GM12878 (cell line): ENCODE measurements around the gene LRFN2. TPM values are rescaled to one million over a fixed set of nuclear protein-coding genes. Genes with fewer than 3 reads are reported as not detected.

Experiments used
- ATAC-seq: fragments of 200-7000 bp; cut with Tn5 transposase; 3 replicates; pipeline ENCODE4 v1.9.1; 2020; ENCODE audit warnings: mild to moderate bottlenecking, moderate library complexity
- BruUV-seq: library from RNA; stranded (reverse); fragments of 400-500 nt; replicated peaks from 2 replicates; lab custom pipeline; 2021; lab: Mats Ljungman, UMichigan
- CTCF ChIA-PET: fragments of 300-600 bp; sonication (Branson Sonifier 250); formaldehyde crosslinking; extraction: SDS; loops from one replicate; lab custom pipeline; 2021; ENCODE audit warnings: inconsistent platforms; lab: Yijun Ruan, JAX
- POLR2A ChIA-PET: fragments of 350-600 bp; formaldehyde crosslinking; extraction: SDS; loops from one replicate; lab custom pipeline; 2021; ENCODE audit warnings: inconsistent platforms; lab: Charles Lee
- RAD21 ChIA-PET: fragments of 300-600 bp; sonication (Branson Sonifier 250); formaldehyde crosslinking; loops from one replicate; lab custom pipeline; 2023; ENCODE audit warnings: antibody characterized with exemption; ENCODE audit not compliant: unreplicated experiment; lab: Charles Lee
- SMC1A ChIA-PET: fragments of 300-600 bp; sonication (Branson Sonifier 250); formaldehyde crosslinking; loops from one replicate; lab custom pipeline; 2023; ENCODE audit not compliant: unreplicated experiment, uncharacterized antibody; lab: Charles Lee
- DNase-seq: peaks from one replicate; pipeline ENCODE4 v3.0.0-alpha.2; 2011; ENCODE audit warnings: low read depth, low spot score
- FAIRE-seq: peaks from 3 replicates; lab custom pipeline; 2011; peaks lifted over from hg19 to GRCh38; lab: Jason Lieb, UNC
- H2AFZ ChIP-seq: 2 replicates; pipeline ENCODE4 v1.6.0; 2011; ENCODE audit warnings: low read depth, low read length, control low read depth; ENCODE audit not compliant: control insufficient read depth
- H3K27ac ChIP-seq: 2 replicates; pipeline ENCODE4 v1.5.1; 2011; ENCODE audit warnings: control low read depth; ENCODE audit not compliant: control insufficient read depth, insufficient read depth
- H3K27me3 ChIP-seq, 2 experiments: replicated peaks in 1 of 2; 2 replicates each; pipeline versions ENCODE4 v1.6.0 to v1.6.1; 2011; ENCODE audit warnings: low read length in 1 of 2; ENCODE audit not compliant: control insufficient read depth in 2 of 2, insufficient read depth in 2 of 2
- H3K36me3 ChIP-seq, 2 experiments: 2 replicates each; pipeline ENCODE4 v1.5.1; 2011; ENCODE audit warnings: low read length in 1 of 2; ENCODE audit not compliant: control insufficient read depth in 2 of 2, insufficient read depth in 2 of 2
- H3K4me1 ChIP-seq: 2 replicates; pipeline ENCODE4 v1.6.1; 2011; ENCODE audit warnings: mild to moderate bottlenecking, low read length, moderate library complexity, mixed read lengths; ENCODE audit not compliant: control insufficient read depth, insufficient read depth
- H3K4me2 ChIP-seq: 2 replicates; pipeline ENCODE4 v1.6.0; 2011; ENCODE audit warnings: control low read depth; ENCODE audit not compliant: control insufficient read depth, insufficient read depth
- H3K4me3 ChIP-seq: fragments of 200-600 bp; sonication (generic); 2 replicates; pipeline ENCODE4 v1.5.1; 2016
- H3K79me2 ChIP-seq: 2 replicates; pipeline ENCODE4 v1.6.0; 2011; ENCODE audit warnings: low read length; ENCODE audit not compliant: control insufficient read depth, insufficient read depth
- H3K9ac ChIP-seq: 2 replicates; pipeline ENCODE4 v1.8.0; 2011; ENCODE audit warnings: low read length, control low read depth, mixed read lengths; ENCODE audit not compliant: control insufficient read depth, insufficient read depth
- H3K9me3 ChIP-seq: replicated peaks from 3 replicates; pipeline ENCODE4 v1.5.1; 2011; ENCODE audit warnings: mild to moderate bottlenecking, low read length; ENCODE audit not compliant: control insufficient read depth, insufficient read depth
- H4K20me1 ChIP-seq: 2 replicates; pipeline ENCODE4 v1.6.0; 2011; ENCODE audit not compliant: control insufficient read depth, insufficient read depth
- HDGF ChIP-seq: fragments of 450-650 bp; IDR thresholded peaks from 2 replicates; pipeline ENCODE4 v1.6.1; 2016; ENCODE audit warnings: antibody characterized with exemption
- IKZF2 ChIP-seq, 2 experiments: fragments of 450-650 bp; IDR thresholded peaks; 2 replicates each; pipeline ENCODE4 v1.6.1; 2017; ENCODE audit warnings: mild to moderate bottlenecking in 2 of 2, moderate library complexity in 2 of 2
- NFXL1 ChIP-seq: fragments of 450-650 bp; IDR thresholded peaks from 2 replicates; pipeline ENCODE4 v1.6.1; 2017; ENCODE audit warnings: antibody characterized with exemption, mild to moderate bottlenecking, borderline replicate concordance
- TCF7 ChIP-seq: IDR thresholded peaks from 2 replicates; pipeline ENCODE4 v1.6.1; 2014; ENCODE audit warnings: antibody characterized with exemption, borderline replicate concordance
- WGBS: methylation state at CpG from one replicate; pipeline ENCODE4 v1.1.6; 2016; ENCODE audit warnings: low lambda C conversion rate; ENCODE audit not compliant: insufficient replicate concordance, insufficient coverage; ENCODE audit errors: missing lambda C conversion rate; 5-methylcytosine and 5-hydroxymethylcytosine counted together
- in situ Hi-C: fragments of 300-500 bp; cut with MboI; formaldehyde crosslinking; loops from 9 replicates; pipeline ENCODE4 v1.14.3; 2018; ENCODE audit warnings: mixed read lengths
- intact Hi-C: fragments of 100-400 bp; cut with micrococcal nuclease; formaldehyde crosslinking; loops from one replicate; pipeline ENCODE4 v1.14.2; 2022; ENCODE audit not compliant: unreplicated experiment
- polyA plus RNA-seq, 11 experiments: library from polyadenylated mRNA; depleted of rRNA in 4 of 11; unstranded in 6 of 11; stranded (reverse) in 5 of 11; fragments of >200 nt; fragmentation: Nextera tagmentation in 4 of 11; fragmentation: Illumina TruSeq in 1 of 11; extraction: Ambion mirVana in 4 of 11; extraction: Trizol in 1 of 11; gene quantifications; 1 replicate in 1 of 11; 2 replicates in 10 of 11; pipeline versions ENCODE4 v1.2.1 to v1.2.3, GENCODE V29; 2011 to 2016; ENCODE audit warnings: inconsistent platforms in 2 of 11, missing spikeins in 2 of 11, low read depth in 1 of 11
- total RNA-seq, 4 experiments: library from RNA; depleted of rRNA in 3 of 4; stranded (reverse); fragments of >200 nt in 3 of 4; fragmentation: Illumina TruSeq in 1 of 4; extraction: Trizol in 1 of 4; gene quantifications; 2 replicates each; pipeline versions ENCODE4 v1.2.1 to v1.2.3, GENCODE V29; 2013 to 2021
- TF ChIP-seq, protein P1 (sequence below): fragments of 450-650 bp; IDR thresholded peaks from 2 replicates; pipeline ENCODE4 v1.6.1; 2017; ENCODE audit warnings: mild to moderate bottlenecking, moderate library complexity
- TF ChIP-seq, protein P2 (sequence below): IDR thresholded peaks from 2 replicates; pipeline ENCODE4 v1.6.1; 2012; ENCODE audit warnings: improper control_type of control experiment, low read depth, low read length; ENCODE audit not compliant: insufficient replicate concordance

The LRFN2 gene
- total and polyA plus RNA-seq, 10 of the 15 experiments (the other 5 are each of a cell fraction or from before 2014, with no cell fraction given): not detected

DNA sequence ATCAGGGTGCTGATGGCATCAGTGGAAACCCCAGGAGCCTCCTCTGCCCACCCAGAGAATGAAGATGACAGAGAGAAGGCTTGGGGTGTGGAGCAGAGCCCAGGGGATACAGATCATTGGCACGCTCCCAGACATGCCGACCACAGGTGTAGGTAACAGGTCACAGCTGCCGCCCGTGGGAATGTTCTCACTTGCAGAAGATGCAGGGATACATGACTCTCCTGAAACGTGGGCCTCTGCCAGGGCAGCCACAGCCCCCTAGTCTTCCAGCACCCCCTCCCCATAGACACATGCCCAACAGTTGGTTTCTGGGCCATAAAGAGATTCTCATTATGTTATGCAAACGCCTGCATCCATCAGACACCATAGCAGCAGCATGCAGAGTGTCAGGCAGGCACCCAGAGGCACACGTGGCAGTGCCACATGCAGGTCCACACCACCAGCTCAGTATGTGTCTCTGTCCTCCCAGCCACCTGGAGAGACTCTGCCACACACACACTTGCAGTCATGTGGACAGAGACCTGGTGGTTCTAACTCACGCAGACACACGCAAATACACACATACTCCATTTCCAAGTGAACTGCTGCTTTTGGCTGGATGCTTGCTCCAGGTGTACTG, 45.5 kb downstream of the LRFN2 start (continued):
- TF ChIP-seq, protein P1, sequence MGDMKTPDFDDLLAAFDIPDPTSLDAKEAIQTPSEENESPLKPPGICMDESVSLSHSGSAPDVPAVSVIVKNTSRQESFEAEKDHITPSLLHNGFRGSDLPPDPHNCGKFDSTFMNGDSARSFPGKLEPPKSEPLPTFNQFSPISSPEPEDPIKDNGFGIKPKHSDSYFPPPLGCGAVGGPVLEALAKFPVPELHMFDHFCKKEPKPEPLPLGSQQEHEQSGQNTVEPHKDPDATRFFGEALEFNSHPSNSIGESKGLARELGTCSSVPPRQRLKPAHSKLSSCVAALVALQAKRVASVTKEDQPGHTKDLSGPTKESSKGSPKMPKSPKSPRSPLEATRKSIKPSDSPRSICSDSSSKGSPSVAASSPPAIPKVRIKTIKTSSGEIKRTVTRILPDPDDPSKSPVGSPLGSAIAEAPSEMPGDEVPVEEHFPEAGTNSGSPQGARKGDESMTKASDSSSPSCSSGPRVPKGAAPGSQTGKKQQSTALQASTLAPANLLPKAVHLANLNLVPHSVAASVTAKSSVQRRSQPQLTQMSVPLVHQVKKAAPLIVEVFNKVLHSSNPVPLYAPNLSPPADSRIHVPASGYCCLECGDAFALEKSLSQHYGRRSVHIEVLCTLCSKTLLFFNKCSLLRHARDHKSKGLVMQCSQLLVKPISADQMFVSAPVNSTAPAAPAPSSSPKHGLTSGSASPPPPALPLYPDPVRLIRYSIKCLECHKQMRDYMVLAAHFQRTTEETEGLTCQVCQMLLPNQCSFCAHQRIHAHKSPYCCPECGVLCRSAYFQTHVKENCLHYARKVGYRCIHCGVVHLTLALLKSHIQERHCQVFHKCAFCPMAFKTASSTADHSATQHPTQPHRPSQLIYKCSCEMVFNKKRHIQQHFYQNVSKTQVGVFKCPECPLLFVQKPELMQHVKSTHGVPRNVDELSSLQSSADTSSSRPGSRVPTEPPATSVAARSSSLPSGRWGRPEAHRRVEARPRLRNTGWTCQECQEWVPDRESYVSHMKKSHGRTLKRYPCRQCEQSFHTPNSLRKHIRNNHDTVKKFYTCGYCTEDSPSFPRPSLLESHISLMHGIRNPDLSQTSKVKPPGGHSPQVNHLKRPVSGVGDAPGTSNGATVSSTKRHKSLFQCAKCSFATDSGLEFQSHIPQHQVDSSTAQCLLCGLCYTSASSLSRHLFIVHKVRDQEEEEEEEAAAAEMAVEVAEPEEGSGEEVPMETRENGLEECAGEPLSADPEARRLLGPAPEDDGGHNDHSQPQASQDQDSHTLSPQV: no peak
- no peak for TF ChIP-seq HDGF
- no peak for TF ChIP-seq NFXL1
- no peak for TF ChIP-seq TCF7
- no peak for TF ChIP-seq IKZF2 (IDR thresholded peaks at IDR 0.05)
- TF ChIP-seq, all 136 proteins: peak for 0

DNA sequence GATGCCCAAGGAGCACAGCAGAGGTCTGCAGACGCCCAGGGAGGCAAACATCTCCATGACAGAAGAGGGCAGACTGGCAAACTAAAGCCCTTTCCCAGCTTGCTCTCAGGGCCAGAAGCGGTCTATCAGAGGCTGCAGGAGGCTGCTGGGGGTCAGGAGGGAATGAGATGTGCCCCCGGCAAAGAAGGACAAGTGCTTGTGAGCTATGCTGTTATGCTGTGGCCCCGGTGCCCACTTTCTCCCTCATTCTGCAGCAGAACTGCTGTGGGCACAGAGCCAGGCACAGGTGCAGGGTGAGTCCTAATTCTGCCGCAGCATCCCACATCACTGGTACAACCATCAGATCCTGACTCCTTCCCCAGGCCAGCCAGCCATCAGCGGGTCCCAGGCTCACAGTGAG, 46.4 kb downstream of the LRFN2 start:
- DNase-seq: no peak
- ChIA-PET CTCF (no interaction called here), SMC1A (interaction anchor here (0.8 to 1.5 kb wide), 2 partner anchors 10 to 13 kb away, joined by 3 read pairs; no protein-coding TSS in a partner anchor)
- Histone ChIP-seq H3K4me2 (no peak overlapping the region), H3K9me3 (no peaks in the 10 kb centered on the region), H3K4me1 (no peaks in the 10 kb centered on the region), H3K27me3 (no peaks in the 10 kb centered on the region; a peak in 3 of 4 replicates), H3K4me3 (no peak overlapping the region), H3K27ac (no peak overlapping the region)
- in situ Hi-C loops: no loop called here
- TF ChIP-seq, protein P2, sequence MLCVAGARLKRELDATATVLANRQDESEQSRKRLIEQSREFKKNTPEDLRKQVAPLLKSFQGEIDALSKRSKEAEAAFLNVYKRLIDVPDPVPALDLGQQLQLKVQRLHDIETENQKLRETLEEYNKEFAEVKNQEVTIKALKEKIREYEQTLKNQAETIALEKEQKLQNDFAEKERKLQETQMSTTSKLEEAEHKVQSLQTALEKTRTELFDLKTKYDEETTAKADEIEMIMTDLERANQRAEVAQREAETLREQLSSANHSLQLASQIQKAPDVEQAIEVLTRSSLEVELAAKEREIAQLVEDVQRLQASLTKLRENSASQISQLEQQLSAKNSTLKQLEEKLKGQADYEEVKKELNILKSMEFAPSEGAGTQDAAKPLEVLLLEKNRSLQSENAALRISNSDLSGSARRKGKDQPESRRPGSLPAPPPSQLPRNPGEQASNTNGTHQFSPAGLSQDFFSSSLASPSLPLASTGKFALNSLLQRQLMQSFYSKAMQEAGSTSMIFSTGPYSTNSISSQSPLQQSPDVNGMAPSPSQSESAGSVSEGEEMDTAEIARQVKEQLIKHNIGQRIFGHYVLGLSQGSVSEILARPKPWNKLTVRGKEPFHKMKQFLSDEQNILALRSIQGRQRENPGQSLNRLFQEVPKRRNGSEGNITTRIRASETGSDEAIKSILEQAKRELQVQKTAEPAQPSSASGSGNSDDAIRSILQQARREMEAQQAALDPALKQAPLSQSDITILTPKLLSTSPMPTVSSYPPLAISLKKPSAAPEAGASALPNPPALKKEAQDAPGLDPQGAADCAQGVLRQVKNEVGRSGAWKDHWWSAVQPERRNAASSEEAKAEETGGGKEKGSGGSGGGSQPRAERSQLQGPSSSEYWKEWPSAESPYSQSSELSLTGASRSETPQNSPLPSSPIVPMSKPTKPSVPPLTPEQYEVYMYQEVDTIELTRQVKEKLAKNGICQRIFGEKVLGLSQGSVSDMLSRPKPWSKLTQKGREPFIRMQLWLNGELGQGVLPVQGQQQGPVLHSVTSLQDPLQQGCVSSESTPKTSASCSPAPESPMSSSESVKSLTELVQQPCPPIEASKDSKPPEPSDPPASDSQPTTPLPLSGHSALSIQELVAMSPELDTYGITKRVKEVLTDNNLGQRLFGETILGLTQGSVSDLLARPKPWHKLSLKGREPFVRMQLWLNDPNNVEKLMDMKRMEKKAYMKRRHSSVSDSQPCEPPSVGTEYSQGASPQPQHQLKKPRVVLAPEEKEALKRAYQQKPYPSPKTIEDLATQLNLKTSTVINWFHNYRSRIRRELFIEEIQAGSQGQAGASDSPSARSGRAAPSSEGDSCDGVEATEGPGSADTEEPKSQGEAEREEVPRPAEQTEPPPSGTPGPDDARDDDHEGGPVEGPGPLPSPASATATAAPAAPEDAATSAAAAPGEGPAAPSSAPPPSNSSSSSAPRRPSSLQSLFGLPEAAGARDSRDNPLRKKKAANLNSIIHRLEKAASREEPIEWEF: no peak
- TF ChIP-seq, all 136 proteins: peak for 0
- intact Hi-C loops: no loop called here
- Histone ChIP-seq H4K20me1 (no peaks in the 10 kb centered on the region), H3K79me2 (no peaks in the 10 kb centered on the region), H3K36me3 (no peaks in the 10 kb centered on the region), H3K9ac (no peak overlapping the region), H2AFZ (no peak overlapping the region)
- 13% methylated on average over 6 of the region's 6 CpGs for WGBS
- no peak for ATAC-seq
- RAD21 ChIA-PET: no interaction called here
- FAIRE-seq: no peak
- BruUV-seq: no TSS peak
- POLR2A ChIA-PET: no interaction called here
